ENCODE data around the gene TTC28.

The TTC28 gene

DNA sequence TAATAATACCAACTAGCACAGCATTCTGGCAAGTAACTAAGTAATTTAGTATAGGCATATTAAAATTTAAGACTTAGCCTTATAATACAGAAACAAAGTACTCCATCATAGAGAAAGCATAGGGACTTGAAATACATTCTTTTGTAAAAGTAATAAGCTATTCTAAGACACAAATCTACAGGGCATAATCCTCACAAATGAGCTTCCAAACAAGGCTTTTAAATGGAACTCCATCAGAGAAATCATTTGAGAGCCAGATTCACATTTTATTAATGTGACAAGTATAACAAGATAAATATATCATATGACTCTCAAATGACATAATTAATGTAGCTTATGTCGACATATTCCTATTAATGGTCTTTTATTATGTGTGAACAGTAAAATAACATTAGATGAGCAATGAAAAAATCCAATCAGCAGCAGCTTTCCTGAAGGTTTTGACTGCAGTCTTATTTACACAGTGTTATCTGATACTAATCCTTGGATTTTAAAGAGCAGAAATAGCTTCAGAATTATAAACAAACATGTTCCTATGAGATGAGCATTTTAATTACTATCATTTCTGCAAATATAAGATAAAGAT, 241.4 kb downstream of the TTC28 start:
- DNase-seq = no peak

DNA sequence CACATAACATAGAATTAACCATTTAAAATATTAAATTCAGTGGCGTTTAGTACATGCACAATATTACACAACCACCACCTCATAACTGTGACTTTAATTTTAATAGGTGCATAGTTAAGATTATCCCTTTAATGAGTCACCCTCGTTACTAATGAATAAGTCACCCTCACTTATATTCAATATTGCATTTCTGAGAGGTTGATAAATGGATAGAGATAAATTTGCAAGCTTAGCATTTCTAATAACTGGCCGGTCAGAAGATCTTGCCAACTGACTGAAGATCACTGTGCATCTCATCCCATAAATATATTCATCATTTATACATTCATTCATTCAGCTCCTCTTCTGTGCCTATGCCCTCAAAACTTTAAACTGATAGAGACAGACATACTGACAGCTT, 243.7 kb downstream of the TTC28 start:
- DNase-seq = no peak

DNA sequence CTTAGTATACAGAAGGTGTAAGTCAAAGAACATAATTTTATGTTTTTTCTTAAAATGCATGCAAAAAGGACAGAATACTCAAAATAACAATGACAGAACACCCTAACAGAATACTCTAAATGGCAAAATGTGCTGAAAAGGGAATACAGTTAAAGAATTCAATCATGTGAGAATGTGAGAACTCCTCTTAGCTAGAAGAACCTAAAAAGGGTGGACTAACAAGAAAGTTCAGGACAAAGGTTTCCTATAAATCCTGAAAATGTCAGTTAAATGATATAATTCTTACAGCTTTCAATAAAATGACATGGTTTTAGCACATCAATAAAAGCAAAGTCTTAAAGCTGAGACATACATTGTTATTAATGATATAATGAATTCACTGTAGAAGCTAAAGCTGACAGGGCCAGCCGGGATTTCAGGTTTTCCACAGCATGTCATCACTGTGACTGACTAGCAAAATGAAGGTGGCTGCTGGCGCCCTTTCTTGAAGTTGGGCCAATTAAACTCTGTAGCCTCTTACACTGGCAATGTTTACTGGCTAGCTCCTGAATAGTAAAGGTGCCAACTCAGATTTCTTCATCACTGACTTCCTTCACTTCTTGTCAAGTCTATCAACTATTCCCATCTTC, 244.4 kb downstream of the TTC28 start:
- no peak for DNase-seq

DNA sequence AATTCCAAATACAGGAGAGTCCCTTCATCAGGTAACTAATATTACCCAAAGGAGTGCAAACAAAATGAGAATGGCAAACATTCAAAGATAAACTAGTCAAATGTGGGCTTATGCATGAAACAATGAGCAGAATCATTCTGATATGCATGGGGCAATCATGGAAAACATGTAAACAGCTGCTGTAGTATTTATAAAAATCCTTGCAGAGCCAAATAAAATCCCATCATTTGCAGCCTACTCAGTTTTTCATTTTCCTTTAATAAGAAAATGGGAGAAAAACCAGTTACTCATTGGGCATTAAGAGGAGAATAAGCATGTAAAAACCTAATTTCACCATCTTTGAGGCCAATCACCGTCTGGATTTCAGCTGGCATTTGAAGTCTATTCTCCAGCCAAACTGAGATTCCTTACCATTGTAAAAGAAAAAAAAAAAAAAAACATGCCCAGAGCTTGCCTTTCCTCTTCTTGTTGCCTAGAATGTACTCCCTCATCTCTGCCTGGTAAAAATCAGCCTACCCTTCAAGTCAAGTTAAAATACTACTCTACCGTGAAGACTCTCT, 249.1 kb downstream of the TTC28 start:
- no peak for DNase-seq

DNA sequence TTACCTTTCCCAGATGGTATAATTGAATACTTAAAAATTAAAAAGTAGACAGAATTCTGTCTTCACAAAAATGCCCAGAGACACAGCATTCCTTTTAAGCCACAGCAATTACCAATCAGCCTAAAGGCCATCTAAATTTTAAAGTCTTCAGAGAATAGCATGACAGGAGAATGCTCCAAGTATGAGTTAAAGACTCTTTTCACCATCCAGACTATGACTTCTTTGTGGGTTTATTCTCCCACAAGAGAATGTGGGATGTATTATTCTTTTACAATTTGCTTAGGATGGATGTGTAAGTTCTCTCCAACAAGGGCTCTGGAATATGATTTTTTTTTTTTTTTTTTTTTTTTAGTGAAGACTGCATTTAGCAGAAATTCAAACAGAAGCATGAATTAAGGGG, 249.9 kb downstream of the TTC28 start:
- no peak for DNase-seq

DNA sequence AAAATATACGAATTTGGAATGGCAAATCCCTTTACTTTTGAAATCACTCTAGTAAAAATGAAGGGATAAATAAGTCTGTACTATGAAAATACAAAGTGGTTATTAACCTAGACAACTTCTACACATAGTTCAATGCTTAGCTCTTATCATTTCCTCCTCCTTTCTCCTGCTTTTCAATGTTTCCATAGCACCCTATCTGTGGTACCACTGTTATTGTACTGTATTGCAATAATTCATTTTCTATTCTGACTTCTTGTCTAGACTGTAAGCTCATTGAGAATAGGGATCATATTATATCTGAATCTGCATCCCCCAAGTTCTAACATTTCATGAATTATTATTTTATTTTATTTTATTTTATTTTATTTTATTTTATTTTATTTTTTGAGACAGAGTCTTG, 251.4 kb downstream of the TTC28 start:
- no peak for DNase-seq

DNA sequence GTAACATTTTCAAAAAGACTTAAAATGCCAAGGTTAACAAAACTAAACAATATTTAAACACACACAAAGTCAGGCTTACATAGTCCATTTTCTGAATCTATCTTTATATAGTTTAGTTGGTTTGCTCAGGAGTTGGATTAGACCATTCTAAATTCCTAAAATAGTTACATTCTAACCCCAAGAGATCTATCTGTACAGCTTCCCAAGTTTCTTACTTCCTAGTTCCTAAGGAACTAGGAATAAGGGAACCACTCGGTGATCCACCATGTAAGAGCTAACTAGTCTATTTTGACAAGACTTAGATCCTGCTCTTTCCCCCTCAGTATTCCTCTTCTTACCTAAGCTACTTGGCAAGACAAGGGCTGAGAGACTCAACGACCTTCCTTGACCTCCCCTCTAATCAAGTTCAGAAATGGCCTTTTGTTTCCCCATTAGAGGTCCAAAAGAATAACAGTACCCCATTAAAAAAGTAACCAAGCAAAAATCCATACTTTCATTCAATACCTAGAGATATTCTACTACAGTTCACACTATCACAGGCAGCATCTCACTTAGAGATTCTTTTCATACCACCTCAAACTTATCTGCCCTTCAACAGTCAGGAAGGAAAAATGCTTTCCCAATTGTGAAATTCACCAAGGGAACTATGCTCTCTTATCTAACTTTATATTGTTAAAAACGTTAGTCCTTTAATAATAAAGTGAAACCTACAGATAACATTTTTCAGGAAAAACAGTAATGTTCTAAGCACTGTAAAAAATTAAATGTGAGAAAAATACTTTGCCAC, 253.1 kb downstream of the TTC28 start:
- no peak for DNase-seq

DNA sequence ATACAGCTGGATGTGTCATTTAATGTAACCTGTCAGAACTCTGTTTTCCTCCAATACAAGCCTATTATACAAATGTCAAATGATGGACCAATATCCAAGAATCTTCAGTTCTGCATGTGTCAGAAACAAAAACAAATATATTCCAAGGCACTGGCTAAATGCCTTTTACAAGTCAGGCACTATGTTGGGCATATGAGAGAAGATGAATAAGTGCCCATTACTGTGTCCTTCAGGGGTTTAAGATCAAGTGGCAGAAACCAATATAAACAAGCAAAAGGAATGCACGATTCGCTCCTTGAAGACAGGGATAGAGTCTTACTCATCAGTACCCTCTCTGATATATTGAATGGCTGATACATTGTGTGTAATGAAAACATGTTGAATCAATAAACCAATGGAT, 254.4 kb downstream of the TTC28 start:
- DNase-seq = no peak

DNA sequence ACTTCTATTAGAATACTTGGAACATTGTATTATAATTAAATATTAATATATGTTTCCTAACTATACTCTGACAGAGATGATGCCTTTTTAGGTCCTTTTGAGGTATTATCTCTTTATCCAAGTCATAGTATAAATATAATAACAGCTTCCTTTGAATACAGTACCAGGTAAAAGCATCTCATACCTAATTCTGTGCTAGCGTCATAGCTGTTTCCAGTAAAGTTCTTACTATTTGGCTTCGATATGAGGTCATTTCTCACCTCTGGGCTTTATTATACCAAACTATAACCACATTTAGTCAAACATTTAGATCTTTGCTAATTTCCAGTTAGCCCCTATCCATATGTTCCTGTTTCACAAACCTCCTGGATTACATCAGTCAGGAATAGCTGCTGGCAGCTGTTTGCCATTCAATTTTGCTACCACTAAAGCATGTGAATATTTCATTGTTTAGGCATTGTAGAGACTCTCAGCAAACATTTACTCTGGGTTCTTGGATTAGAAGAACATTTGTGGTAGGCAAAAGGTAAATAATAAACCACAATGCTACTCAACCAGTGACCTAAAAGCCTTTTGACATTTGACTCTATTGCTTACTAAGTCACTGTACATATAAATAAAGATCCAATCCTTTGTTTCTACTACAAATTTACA, 255.1 kb downstream of the TTC28 start:
- DNase-seq = no peak

DNA sequence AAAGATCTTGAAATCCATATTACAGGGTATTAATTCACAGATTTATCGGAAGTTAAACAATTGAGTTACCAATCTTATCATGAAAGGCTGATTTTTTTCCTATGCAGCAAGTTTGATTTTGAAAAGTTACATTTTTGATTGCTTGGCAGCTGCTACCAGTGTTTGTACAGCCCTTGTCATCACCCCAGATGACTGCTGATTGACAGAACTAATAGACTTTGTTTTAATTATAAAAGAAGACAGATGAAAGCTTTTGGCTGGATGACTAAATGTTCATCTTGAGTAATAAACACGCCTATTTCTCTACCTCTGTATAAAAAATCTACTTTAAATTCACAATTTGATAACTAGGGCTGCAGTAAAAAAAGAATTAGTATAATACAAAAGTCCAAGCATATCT, 259.7 kb downstream of the TTC28 start:
- DNase-seq = no peak

DNA sequence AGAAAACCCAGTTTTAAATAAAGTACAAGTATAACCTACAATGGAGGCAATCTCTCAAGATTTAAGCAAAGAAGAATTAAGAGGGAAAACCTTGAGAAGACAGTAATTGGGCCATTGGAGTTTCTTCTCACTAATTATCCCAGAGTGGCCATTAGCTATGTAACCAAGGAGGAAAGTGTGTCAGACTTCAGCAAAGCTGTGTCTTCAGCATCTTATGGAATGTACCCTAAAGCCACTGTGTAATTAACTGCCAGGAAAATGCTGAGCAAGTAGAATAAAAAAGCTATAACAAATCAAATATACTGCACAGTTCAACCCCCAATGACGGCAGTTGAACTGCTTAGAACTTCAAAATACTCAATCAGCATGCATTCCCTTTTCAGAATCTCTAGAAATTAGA, 261.6 kb downstream of the TTC28 start:
- no peak for DNase-seq

DNA sequence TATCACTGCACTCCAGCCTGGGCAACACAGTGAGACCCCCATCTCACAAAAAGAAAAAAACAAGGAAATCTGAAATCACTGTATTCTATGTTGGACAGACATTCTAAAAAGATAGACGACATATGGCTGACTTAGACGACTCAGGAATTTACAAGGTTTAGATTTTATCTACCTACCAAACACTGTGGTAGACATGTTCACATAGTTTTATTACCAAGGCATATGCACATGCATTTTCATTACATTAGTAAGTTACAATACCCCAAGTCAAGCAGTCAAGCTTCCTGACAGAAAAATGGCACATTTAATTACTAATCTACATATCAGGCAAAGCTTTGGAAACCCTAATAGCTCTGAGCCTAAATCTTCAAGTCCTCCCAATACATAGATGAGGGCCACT, 262.2 kb downstream of the TTC28 start:
- no peak for DNase-seq

DNA sequence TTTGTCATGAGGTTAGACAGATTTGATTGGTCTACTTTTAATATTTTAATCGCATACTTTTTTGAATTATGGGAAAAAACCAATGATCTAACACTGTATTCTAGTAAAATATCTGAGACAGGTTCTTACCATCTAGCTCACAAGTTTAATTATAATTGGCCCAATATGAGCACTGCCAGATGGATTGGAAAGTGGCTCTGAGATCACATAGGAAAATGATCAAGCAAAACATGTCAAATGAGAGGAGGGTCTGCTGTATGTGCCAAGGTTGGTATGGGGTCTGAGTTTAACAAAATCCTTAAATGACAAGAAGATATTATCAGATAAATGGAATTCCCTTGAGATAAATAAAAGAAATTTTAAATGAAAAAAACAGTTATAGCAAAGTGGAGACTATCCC, 264.7 kb downstream of the TTC28 start:
- DNase-seq = no peak

DNA sequence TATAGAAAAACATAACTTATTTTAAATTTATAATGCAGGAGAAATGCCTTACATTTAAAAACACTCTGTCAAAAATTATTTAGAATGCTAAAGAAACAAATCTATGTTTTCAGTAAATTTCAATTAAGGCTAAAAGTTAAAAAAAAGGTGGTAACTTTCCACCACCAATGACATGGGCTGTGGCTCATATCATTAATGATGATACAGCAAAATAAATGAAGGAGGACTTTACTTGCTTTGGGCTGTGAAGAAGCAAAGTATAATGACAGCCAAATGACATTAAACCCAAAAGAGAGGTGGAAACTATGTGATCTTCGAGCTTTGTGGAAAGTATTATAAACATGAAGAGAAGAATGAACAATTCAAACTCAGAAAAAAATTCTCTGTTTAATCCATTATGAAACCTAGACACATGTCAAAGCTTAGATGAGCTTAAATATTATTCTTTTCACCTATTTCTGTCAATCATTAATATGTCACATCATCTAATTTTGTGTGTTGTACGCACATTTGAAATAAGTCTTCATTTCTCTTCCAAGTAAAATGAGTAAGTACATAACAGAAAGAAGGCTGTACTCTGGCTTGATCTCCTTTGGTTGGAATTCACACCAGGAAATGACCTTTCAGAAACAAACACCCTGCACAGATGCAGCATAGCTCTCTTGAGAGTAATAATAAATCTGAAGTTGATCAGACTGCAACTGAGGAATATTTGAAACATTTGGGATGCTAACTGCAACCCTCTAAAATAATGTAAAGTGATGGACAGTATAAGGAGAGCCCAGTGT, 265.8 kb downstream of the TTC28 start:
- DNase-seq = no peak

DNA sequence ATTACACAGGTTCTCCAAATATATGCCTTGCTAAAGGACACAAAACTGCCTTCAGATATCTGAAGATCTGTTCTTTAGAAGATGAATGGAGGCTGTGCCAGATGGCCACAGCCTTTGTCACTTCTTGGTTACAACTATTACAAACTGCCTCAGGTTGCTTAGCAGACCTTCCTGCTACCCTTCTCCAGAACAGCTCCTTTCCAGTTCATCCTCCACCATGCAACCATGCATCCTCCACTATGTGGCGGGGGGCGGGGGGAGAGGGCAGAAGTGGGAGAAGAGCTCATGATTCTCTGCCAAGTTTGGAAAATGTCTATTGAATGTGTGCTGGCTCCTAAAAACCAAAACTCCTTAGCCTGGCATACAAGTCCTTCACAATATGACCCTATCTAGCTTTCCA, 267.5 kb downstream of the TTC28 start:
- no peak for DNase-seq

DNA sequence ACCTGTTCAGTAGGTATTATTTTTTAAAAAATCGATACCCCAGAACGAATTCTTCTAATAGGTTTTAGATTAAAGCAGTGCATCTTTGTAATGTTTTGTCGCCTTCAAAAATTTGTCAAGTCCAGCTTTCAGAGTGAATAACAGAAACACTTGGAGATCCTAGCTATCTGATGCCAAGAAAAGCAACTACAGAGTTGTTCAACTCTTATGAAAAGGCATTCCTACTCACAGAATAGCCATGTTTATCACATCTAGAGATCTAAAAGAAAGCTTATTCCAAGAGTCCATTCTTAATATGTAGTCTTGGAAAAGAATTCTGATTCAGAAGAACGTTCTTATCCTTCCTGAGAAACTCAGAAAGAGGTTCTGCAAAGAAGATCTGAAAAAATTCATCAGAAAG, 268.5 kb downstream of the TTC28 start:
- no peak for DNase-seq

DNA sequence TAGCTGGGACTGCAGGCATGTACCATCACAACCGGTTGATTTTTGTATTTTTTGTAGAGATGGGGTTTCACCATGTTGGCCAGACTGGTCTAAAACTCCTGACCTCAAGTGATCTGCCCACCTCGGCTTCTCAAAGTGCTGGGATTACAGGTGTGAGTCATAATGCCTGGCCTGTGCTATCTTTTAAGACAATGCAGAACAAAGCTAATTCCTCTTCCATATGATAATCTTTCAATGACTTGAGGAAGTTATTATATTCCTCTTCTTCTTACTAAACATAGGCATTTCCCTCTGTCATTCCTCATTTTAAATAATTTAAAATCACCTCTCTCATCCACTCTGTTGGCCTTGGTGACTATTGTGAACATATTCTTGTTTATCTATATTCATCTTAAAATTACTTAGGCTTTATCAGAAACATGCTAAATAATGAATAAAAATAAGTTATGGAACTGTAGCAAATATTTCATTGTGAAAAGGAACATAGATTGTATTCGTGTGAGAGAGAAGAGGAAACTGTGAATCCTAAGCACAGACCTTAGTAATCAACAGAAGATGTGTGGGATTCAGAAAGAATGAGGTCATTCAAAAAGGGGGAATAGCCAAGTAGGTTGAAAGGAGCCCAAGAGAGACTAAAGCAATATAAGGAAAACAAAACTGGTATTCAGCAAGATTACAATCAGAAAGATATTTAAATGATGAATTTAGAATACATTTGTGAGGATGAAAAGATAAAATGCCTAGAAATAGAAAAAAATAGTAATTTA, 269.4 kb downstream of the TTC28 start:
- no peak for DNase-seq

DNA sequence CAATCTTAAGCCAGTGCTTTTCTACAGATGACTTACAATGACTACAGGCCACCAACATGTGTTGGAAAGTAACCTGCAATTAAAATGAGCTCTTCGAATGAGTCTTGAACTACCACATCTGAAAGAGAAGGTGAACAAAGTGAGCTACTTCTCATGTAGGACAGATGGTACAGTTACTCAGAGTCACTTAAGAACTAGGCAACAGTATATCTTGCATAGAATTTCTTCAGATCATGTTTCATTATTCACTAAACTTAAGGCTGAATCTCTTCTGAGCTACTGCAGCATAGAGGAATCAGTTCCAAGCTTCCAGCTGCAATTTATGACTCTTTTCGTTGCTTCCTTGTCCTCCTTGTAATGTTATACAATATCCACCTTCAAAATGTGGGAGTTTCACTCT, 270.9 kb downstream of the TTC28 start:
- no peak for DNase-seq

DNA sequence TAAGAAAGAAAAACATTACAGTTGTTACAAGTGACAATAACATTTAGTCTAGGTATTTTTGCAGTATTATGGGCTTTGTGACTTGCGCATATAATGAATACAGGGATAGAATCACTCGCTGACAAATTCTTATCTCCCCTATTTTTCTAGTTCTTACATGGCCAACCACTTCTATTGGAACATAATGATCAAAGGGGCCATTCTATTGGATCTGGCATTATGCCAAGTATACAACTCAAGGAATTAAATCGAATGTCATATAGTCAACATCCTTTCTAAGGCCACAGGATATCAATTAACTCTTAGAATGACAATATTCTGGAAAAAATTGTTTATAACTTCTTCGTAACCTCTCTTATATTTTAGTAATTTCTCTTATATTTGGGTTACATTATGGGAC, 272.0 kb downstream of the TTC28 start:
- DNase-seq = no peak

DNA sequence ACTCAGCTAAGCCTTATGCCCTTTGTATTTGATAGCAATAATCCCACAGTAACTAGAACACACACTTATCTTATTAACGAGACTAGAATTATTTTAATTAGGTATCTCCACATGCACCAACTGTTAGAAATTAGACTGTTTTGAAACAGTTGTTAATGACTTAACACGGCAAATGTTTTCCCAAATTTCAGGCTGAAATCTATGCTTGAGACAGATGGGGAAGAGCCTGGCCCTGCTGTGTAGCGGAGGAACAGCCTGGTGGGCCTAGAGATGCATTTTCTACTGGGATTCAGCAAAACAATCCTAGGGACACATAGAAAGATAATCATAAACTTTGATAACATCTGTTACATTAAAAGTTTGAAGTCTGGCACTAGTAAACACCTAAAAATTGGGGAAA, 273.4 kb downstream of the TTC28 start:
- DNase-seq = no peak

DNA sequence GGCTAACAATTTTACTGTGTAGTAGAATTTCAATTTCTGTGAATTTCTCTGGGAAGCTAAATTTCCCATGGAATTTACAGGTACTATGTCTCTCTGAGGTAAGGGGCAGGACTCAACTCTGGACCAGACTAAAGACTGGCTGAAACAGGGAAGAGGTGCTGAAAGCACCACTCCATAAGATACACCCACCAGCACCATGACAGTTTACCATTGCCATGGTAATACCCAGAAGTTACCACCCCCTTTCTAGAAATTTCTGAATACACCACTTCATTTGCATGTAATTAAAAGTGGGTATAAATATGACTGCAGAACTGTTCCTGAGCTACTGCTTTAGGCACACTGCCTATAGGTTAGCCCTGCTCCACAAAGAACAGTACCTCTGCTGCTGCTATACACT, 274.1 kb downstream of the TTC28 start:
- no peak for DNase-seq

DNA sequence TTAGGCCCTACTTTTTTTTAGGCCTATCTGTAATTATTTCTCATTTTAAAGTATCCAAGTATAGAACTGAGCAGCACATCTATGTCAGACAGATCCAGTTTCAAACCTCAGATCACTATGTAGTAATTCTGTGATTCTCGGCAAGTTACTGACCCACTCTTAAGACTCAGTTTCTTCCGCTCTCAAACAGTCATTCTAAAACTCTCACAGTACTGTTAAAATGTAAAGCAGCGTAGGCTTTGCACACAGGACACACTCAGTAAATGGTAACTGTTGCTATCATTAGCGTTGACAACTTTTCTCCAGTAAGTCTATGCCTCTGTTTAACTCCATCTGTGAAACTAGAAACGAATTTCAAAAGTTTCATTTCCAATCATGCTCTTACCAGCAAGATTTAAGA, 277.1 kb downstream of the TTC28 start:
- DNase-seq = no peak

Data from CD4-positive, alpha-beta T cell treated with Interleukin-17A for 1 hour (primary cell).